ENCODE data around the gene ZNRF3.

GRCh38 chr22:28948424-28948823 is 65.1 kb downstream of the ZNRF3 start:
- no peak for TF ChIP-seq CTCF (conservative IDR thresholded peaks at IDR 0.05; ENCODE audit: low read depth, low read length)
- no peak for TF ChIP-seq EZH2 (IDR thresholded peaks at IDR 0.05; ENCODE audit: low read length, unreplicated experiment)
- no peak for TF ChIP-seq EZH2phosphoT487 (IDR thresholded peaks at IDR 0.05; ENCODE audit: borderline replicate concordance, low read length)
